Osteocyte (in vitro differentiated cells): Measurements from ENCODE around the gene MYNN. TPM values are rescaled to one million over a fixed set of nuclear protein-coding genes. Genes with fewer than 3 reads are reported as not detected.

Source experiments
- DNase-seq: peaks from one replicate; pipeline ENCODE4 v3.0.0; 2021; ENCODE audit warnings: mixed read lengths; ENCODE audit not compliant: unreplicated experiment; ENCODE audit errors: extremely low spot score
- H3K27ac Mint-ChIP-seq: one replicate; pipeline ENCODE4 v1.8.0; 2021; ENCODE audit warnings: mild to moderate bottlenecking, mixed read lengths; ENCODE audit not compliant: unreplicated experiment
- H3K27me3 Mint-ChIP-seq: one replicate; pipeline ENCODE4 v1.8.0; 2021; ENCODE audit warnings: mixed read lengths; ENCODE audit not compliant: unreplicated experiment
- H3K36me3 Mint-ChIP-seq: one replicate; pipeline ENCODE4 v1.8.0; 2021; ENCODE audit warnings: mixed read lengths; ENCODE audit not compliant: unreplicated experiment
- H3K4me1 Mint-ChIP-seq: one replicate; pipeline ENCODE4 v1.8.0; 2021; ENCODE audit warnings: mixed read lengths; ENCODE audit not compliant: unreplicated experiment
- H3K4me3 Mint-ChIP-seq: one replicate; pipeline ENCODE4 v1.8.0; 2021; ENCODE audit warnings: mild to moderate bottlenecking, moderate library complexity, mixed read lengths; ENCODE audit not compliant: unreplicated experiment
- H3K9me3 Mint-ChIP-seq: one replicate; pipeline ENCODE4 v1.8.0; 2021; ENCODE audit warnings: mixed read lengths; ENCODE audit not compliant: unreplicated experiment
- total RNA-seq: library from RNA; stranded (reverse); gene quantifications from 2 replicates; pipeline ENCODE4 v1.2.1, GENCODE V29; 2021
- TF ChIP-seq, protein P1 (sequence below): fragments of 200-600 bp; sonication (generic); IDR thresholded peaks from 2 replicates; pipeline ENCODE4 v1.5.0; 2021; ENCODE audit warnings: antibody characterized with exemption, mild to moderate bottlenecking, moderate library complexity

MYNN gene
- total RNA-seq, 1 donor from 2014 or later, result 16.7 TPM

DNA sequence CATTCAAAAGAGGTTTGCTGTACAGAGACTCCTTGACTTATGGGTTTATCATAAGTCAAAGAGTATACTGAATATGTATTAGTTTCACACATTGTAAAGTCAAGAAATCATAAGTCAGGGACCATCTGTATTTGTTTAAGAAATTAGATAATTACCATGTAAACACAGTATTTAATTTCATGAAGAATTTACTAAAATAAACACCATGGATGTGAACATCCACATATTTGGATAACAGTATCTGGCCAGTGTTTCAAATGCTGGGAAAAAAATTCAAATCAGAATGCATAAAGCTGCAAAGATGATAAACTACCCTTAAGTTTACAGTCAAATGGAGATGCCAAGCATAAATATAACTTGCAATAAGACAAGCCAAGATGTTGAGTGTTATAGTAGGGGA, 17.0 kb downstream of the MYNN start:
- H3K27ac Mint-ChIP-seq, result no peak overlapping the region
- TF ChIP-seq, protein P1, sequence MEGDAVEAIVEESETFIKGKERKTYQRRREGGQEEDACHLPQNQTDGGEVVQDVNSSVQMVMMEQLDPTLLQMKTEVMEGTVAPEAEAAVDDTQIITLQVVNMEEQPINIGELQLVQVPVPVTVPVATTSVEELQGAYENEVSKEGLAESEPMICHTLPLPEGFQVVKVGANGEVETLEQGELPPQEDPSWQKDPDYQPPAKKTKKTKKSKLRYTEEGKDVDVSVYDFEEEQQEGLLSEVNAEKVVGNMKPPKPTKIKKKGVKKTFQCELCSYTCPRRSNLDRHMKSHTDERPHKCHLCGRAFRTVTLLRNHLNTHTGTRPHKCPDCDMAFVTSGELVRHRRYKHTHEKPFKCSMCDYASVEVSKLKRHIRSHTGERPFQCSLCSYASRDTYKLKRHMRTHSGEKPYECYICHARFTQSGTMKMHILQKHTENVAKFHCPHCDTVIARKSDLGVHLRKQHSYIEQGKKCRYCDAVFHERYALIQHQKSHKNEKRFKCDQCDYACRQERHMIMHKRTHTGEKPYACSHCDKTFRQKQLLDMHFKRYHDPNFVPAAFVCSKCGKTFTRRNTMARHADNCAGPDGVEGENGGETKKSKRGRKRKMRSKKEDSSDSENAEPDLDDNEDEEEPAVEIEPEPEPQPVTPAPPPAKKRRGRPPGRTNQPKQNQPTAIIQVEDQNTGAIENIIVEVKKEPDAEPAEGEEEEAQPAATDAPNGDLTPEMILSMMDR, result no peak
- peaks cover 44% of the 10 kb centered on the region for H3K36me3 Mint-ChIP-seq
- no peak overlapping the region for H3K4me3 Mint-ChIP-seq
- no peaks in the 10 kb centered on the region for H3K9me3 Mint-ChIP-seq
- no peaks in the 10 kb centered on the region for H3K4me1 Mint-ChIP-seq
- H3K27me3 Mint-ChIP-seq, result no peaks in the 10 kb centered on the region
- DNase-seq, result no peak

DNA sequence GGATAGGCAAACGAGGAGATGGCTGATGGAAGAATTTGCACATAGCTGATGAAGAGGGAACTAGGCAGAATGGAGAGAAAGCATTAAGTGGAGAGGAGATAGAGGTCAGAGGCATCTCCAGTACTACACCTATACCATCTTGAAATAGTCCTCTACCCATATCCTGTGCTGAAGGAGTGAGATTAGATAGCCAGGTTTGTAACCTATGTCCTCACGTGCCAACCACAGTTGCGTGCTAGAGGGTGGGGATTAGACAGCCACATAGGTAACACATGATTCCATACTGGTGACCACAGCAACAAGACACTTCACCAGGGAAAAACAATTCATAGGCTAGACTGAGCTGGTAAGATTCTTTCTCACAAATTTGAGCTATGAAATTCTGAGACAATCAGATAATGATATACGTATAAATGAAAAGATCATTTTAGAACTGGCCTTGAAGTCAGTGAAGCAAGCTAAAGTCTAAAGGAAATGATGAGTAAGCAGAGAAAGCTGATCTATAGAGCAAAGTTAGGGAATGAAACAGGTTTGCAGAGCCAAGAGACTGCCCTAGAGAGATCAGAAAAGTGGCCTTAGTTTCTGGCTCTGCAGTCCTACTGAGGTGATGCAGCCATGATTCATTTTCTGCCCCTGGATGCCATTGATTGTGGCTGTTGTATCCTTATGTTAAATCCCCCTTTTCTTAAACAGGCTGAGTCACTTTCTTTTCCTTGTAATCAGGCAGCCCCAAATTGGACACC, 17.7 kb downstream of the MYNN start:
- H3K4me3 Mint-ChIP-seq, result no peak overlapping the region
- H3K36me3 Mint-ChIP-seq, result peaks cover 39% of the 10 kb centered on the region
- no peaks in the 10 kb centered on the region for H3K4me1 Mint-ChIP-seq
- H3K27me3 Mint-ChIP-seq, result no peaks in the 10 kb centered on the region
- no peaks in the 10 kb centered on the region for H3K9me3 Mint-ChIP-seq
- TF ChIP-seq, protein P1, result no peak
- no peak overlapping the region for H3K27ac Mint-ChIP-seq
- DNase-seq, result no peak

DNA sequence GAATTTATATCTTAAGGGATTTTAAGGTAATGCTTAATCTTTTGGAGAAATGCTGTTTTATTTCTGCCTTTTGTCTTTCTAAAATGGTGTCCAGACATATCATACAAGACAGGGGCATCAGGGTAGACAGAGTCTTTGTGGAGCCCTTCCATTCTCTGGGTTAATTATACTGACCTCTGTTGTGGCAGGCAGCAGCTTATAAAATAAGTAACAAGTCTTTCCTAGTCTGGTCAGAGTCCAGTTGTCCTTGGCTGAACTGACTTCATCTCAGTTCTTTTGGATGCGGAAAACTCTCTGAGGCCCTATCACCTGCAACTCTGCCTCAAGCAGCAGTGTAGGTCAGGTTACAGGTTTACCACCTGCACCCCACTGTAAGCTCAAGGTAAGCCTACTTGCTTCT, 19.2 kb downstream of the MYNN start:
- TF ChIP-seq, protein P1, result no peak
- H3K4me3 Mint-ChIP-seq, result no peak overlapping the region
- peaks cover 30% of the 10 kb centered on the region for H3K36me3 Mint-ChIP-seq
- no peaks in the 10 kb centered on the region for H3K4me1 Mint-ChIP-seq
- DNase-seq, result no peak
- H3K27ac Mint-ChIP-seq, result no peak overlapping the region
- H3K9me3 Mint-ChIP-seq, result no peaks in the 10 kb centered on the region
- H3K27me3 Mint-ChIP-seq, result no peaks in the 10 kb centered on the region

DNA sequence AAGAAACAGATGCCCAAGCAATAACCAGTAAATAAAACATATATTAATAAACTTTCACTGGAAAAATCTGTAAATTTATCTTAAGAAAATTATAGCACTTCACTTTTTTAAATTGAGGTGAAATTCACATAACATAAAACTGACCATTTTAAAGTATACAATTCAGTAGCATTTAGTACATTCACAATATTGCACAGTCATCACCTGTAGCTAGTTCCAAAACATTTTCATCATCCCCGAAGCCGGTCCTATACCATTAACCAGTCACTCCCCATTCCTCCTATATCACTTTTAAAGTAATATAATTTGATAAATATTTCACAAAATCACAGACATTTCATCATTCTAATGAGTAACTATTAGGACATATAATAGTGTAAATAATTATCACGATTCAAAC, 31.5 kb downstream of the MYNN start:
- H3K4me1 Mint-ChIP-seq, result no peaks in the 10 kb centered on the region
- H3K9me3 Mint-ChIP-seq, result no peaks in the 10 kb centered on the region
- TF ChIP-seq, protein P1, result no peak
- no peak overlapping the region for H3K27ac Mint-ChIP-seq
- no peak for DNase-seq
- H3K36me3 Mint-ChIP-seq, result peaks cover 2% of the 10 kb centered on the region
- no peaks in the 10 kb centered on the region for H3K27me3 Mint-ChIP-seq
- no peak overlapping the region for H3K4me3 Mint-ChIP-seq

DNA sequence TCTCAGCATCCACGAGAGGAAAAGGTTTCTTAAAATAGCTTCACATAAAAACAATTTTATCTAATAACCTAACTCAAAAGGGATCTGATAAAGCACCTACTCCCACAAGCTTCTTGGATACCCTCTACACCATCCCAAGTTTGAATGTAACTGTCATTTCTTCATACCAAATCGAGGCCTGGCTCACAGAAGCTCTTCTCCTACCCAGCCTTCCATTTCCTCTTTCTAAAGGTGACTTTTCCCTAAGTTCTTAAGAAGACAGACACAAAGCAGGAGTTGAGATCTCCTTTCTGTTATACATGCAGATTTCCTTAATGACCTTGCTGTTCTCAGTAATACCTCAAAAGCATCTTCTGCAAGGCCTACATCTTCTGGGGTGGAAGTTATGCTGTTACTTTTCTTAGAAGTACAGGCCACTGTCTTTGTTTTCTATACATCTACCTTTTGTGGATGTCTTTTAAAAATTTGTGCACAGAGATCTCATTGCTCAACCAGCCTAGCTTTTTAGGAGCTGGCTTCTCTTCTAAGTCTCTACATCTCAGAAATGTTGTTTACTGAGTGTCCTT, 36.1 kb downstream of the MYNN start:
- Mint-ChIP-seq H3K36me3 (no peaks in the 10 kb centered on the region), H3K4me3 (no peak overlapping the region), H3K4me1 (peaks cover 16% of the 10 kb centered on the region), H3K27me3 (no peaks in the 10 kb centered on the region), H3K9me3 (no peaks in the 10 kb centered on the region), H3K27ac (no peak overlapping the region)
- no peak for DNase-seq
- TF ChIP-seq, protein P1, result no peak
